ENCODE data around the gene ETV6. TPM values are rescaled to one million over a fixed set of nuclear protein-coding genes. Genes with fewer than 3 reads are reported as not detected.

The ETV6 gene
- total RNA-seq, 1 donor from 2014 or later: 14.7 TPM

DNA sequence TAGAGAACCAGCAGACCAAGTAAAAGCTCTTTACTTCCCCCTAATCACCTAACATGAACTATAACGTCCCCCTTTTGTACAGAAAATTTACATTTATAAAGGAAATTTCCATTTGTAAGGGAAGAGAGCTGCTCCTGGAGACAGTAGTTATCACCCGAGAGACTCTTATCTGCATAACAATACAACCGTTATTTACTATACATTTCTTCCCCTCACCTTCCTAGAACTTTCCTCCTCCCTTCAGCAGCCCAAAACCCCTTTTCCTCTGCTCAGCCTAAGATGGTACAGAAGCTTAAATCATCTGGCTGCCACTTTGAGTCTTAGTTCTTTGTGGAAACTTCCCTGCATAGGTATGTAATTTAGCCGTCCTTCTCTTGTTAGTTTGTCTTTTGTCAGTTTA lies 40.4 kb upstream of the ETV6 start:
- no peaks in the 10 kb centered on the region for H3K27me3 ChIP-seq
- intact Hi-C loops (cut with DNase I): no loop called here
- H3K27ac ChIP-seq: no peak overlapping the region
- DNase-seq (ENCODE audit: extremely low spot score in 2 of 2): no peak
- TF ChIP-seq POLR2AphosphoS5 (IDR thresholded peaks at IDR 0.05; ENCODE audit: insufficient read depth in 1 of 2, low read depth in 1 of 2): no peak
- H3K4me3 ChIP-seq: no peak overlapping the region
- no peaks in the 10 kb centered on the region for H3K9me3 ChIP-seq
- no peaks in the 10 kb centered on the region for H3K36me3 ChIP-seq
- no peaks in the 10 kb centered on the region for H3K4me1 ChIP-seq

DNA sequence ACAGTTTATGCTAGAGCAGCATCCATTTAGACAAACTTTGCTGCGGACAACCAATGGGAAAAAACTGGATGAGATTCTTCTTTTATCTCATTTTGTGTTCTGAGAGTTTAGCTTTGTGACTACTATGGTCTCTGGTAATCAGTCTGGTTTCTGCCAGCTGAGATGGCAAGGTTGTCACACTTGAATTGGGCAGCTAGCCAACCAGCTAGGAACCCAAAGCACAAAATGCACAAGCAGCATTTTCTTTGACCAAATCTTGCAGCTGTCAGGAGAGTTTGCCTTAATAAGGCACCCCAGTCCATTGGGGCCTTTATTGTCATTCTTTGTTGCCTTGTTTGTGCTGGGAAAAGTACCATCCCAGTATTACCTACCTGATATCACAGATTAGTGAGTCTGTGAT lies 34.0 kb upstream of the ETV6 start:
- no peak for TF ChIP-seq POLR2A (IDR thresholded peaks at IDR 0.05)
- TF ChIP-seq, protein P1, sequence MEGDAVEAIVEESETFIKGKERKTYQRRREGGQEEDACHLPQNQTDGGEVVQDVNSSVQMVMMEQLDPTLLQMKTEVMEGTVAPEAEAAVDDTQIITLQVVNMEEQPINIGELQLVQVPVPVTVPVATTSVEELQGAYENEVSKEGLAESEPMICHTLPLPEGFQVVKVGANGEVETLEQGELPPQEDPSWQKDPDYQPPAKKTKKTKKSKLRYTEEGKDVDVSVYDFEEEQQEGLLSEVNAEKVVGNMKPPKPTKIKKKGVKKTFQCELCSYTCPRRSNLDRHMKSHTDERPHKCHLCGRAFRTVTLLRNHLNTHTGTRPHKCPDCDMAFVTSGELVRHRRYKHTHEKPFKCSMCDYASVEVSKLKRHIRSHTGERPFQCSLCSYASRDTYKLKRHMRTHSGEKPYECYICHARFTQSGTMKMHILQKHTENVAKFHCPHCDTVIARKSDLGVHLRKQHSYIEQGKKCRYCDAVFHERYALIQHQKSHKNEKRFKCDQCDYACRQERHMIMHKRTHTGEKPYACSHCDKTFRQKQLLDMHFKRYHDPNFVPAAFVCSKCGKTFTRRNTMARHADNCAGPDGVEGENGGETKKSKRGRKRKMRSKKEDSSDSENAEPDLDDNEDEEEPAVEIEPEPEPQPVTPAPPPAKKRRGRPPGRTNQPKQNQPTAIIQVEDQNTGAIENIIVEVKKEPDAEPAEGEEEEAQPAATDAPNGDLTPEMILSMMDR (IDR thresholded peaks at IDR 0.05): no peak
- TF ChIP-seq POLR2AphosphoS5 (IDR thresholded peaks at IDR 0.05; ENCODE audit: insufficient read depth in 1 of 2, low read depth in 1 of 2): no peak
- no peak overlapping the region for H3K4me3 ChIP-seq
- DNase-seq (ENCODE audit: extremely low spot score in 2 of 2): no peak
- no peaks in the 10 kb centered on the region for H3K4me1 ChIP-seq
- H3K27ac ChIP-seq: no peak overlapping the region
- H3K27me3 ChIP-seq: no peaks in the 10 kb centered on the region
- H3K9me3 ChIP-seq: no peaks in the 10 kb centered on the region
- no peaks in the 10 kb centered on the region for H3K36me3 ChIP-seq
- intact Hi-C loops (cut with DNase I): no loop called here

DNA sequence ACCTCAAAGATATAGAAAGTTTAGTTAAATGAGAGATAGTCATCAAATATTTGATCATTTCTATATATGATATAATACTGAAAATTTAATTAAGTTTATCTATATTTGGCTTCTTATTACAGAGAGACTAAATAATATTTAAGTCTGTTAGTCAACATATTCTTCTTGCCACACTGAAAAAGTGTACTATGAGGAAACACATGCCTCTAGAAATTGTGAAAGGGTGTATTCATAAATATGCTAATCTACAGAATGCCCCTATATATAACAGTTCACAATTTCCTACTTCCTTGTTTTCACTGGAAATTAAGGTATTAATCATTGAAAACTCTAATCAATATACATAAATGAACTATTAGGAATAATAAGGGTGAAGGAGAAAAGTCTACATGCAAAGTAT lies 31.4 kb upstream of the ETV6 start:
- Histone ChIP-seq H3K36me3 (no peaks in the 10 kb centered on the region), H3K9me3 (no peaks in the 10 kb centered on the region), H3K4me3 (no peak overlapping the region), H3K27me3 (no peaks in the 10 kb centered on the region), H3K4me1 (no peaks in the 10 kb centered on the region), H3K27ac (no peak overlapping the region)
- DNase-seq (ENCODE audit: extremely low spot score in 2 of 2): no peak
- intact Hi-C loops (cut with DNase I): no loop called here
- TF ChIP-seq POLR2A (IDR thresholded peaks at IDR 0.05): no peak
- TF ChIP-seq, protein P1 (IDR thresholded peaks at IDR 0.05): no peak
- no peak for TF ChIP-seq POLR2AphosphoS5 (IDR thresholded peaks at IDR 0.05; ENCODE audit: insufficient read depth in 1 of 2, low read depth in 1 of 2)

DNA sequence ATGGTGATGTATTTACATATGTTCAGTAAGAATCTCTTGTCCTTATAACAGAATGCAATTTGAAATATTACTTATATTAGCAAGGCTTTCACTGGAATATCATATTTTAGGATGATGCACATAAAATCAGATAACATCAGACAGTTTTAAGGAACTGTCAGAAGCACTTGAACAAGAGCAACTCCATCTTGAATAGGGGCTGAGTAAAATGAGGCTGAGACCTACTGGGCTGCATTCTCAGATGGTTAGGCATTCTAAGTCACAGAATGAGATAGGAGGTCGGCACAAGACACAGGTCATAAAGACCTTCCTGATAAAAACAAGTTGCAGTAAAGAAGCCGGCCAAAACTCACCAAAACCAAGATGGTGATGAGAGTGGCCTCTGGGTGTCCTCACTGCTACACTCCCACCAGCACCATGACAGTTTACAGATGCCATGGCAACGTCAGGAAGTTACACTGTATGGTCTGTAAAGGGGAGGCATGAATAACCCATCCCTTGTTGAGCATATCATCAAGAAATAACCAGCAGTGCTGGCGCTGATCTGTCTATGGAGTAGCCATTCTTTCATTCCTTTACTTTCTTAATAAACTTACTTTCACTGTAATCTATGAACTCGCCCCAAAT lies 27.6 kb upstream of the ETV6 start:
- intact Hi-C loops (cut with DNase I): no loop called here

DNA sequence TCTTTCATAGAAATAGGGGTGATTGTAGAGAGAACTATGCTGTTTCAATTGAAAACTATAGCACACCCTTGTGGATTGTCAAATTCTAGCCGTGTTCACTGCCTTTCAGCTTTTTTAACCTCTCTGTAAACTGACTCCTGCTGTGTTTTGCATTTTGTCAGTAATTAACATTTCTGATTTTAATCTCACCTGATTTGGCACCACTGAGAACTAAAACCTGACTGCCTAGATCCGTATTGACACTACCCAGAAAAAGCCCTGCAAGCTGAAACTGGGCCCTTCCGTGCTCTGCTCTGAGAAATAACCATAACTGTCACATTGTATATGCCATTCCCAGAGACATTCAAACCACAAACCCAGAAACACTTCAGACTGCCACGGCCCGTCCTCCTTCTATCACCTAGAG lies 26.6 kb upstream of the ETV6 start:
- intact Hi-C loops (cut with DNase I): no loop called here
- DNase-seq (ENCODE audit: extremely low spot score in 2 of 2): no peak
- no peaks in the 10 kb centered on the region for H3K4me1 ChIP-seq
- H3K27me3 ChIP-seq: no peaks in the 10 kb centered on the region
- TF ChIP-seq, protein P1 (IDR thresholded peaks at IDR 0.05): no peak
- TF ChIP-seq POLR2A (IDR thresholded peaks at IDR 0.05) (no peak), POLR2AphosphoS5 (IDR thresholded peaks at IDR 0.05; ENCODE audit: insufficient read depth in 1 of 2, low read depth in 1 of 2) (no peak)
- no peaks in the 10 kb centered on the region for H3K36me3 ChIP-seq
- H3K27ac ChIP-seq: no peak overlapping the region
- H3K4me3 ChIP-seq: no peak overlapping the region
- H3K9me3 ChIP-seq: no peaks in the 10 kb centered on the region

More for the DNA sequence above, 27.6 kb upstream of the ETV6 start:
- TF ChIP-seq POLR2A (IDR thresholded peaks at IDR 0.05) (no peak), POLR2AphosphoS5 (IDR thresholded peaks at IDR 0.05; ENCODE audit: insufficient read depth in 1 of 2, low read depth in 1 of 2) (no peak)
- TF ChIP-seq, protein P1 (IDR thresholded peaks at IDR 0.05): no peak
- no peak for DNase-seq (ENCODE audit: extremely low spot score in 2 of 2)
- Histone ChIP-seq H3K36me3 (no peaks in the 10 kb centered on the region), H3K9me3 (no peaks in the 10 kb centered on the region), H3K4me3 (no peak overlapping the region), H3K4me1 (no peaks in the 10 kb centered on the region), H3K27me3 (no peaks in the 10 kb centered on the region), H3K27ac (no peak overlapping the region)

Data from vagina (tissue), 2 donors.